ENCODE measurements around the gene EAF1.

The EAF1 gene

DNA sequence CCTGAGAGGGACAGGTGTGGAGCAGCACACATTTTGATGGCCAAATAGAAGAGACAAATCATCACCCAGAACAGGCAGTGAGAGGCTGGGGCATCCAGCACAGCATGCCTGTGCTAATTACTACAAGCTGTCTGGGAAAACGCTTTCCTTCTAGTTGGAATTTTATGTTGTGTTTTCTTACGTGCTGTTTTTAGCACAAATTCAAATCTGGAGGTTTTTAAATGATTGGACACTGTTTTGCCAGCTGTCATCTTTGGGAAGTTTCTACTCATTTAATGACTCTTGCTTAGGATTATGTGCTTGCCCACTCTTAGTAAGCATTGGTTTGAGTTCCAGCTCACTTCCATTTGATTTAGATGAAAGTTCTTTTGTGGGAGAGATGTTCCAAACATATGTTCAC lies 43.5 kb downstream of the EAF1 start:
- no peak for TF ChIP-seq CTCF (IDR thresholded peaks at IDR 0.05; ENCODE audit: low read depth, low read length, missing control alignments)

DNA sequence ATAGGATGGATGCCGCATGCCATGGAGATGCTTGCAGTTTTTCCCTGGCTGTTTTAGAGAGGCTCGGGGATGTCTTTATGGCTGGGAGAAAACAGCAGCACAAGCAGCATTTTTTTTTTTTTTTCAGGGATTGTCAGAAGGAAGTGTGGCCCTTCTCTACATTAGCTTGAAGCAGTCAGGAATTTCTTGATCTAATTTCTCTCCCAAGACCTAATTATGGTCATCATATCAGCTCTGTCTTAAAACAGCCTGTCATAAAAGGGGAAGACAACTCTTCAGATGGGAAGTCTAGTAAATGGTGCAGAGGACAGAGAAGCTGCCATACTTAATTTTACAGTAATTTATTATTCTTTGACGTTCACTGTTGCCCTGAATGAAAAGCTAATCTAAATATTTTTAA lies 44.5 kb downstream of the EAF1 start:
- TF ChIP-seq CTCF (IDR thresholded peaks at IDR 0.05; ENCODE audit: low read depth, low read length, missing control alignments): no peak
- no peak for DNase-seq (ENCODE audit: low read depth)

More for the DNA sequence above, 43.5 kb downstream of the EAF1 start:
- no peak overlapping the region for H3K4me3 ChIP-seq (ENCODE audit: low read depth, low read length)
- no peak for DNase-seq (ENCODE audit: low read depth)

GRCh38 chr3:15475161-15475560 lies 47.8 kb downstream of the EAF1 start:
- H3K4me3 ChIP-seq (ENCODE audit: low read depth, low read length): no peak overlapping the region
- no peak for TF ChIP-seq CTCF (IDR thresholded peaks at IDR 0.05; ENCODE audit: low read depth, low read length, missing control alignments)
- DNase-seq (ENCODE audit: low read depth): no peak

More for the DNA sequence above, 44.5 kb downstream of the EAF1 start:
- no peak overlapping the region for H3K4me3 ChIP-seq (ENCODE audit: low read depth, low read length)

DNA sequence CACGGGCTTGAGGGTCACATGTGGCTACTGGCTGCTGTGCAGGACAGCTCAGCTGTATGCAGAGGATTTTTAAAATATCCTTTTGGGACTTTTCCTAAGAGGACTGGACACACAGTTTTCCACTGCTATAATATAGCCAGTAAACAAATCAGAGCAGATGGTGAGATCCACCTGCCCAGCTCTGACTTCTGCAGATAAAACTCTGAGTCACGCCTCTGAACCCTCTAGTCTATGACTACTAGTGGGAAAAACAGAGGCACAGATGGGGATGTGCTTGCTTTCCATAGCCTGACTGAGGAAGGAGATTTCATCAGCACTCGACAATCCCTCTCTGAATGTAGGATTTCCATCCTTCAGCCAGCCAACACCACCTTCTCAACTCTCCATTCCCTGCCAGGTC lies 49.0 kb downstream of the EAF1 start:
- DNase-seq (ENCODE audit: low read depth): no peak
- no peak overlapping the region for H3K4me3 ChIP-seq (ENCODE audit: low read depth, low read length)
- TF ChIP-seq CTCF (IDR thresholded peaks at IDR 0.05; ENCODE audit: low read depth, low read length, missing control alignments): no peak

DNA sequence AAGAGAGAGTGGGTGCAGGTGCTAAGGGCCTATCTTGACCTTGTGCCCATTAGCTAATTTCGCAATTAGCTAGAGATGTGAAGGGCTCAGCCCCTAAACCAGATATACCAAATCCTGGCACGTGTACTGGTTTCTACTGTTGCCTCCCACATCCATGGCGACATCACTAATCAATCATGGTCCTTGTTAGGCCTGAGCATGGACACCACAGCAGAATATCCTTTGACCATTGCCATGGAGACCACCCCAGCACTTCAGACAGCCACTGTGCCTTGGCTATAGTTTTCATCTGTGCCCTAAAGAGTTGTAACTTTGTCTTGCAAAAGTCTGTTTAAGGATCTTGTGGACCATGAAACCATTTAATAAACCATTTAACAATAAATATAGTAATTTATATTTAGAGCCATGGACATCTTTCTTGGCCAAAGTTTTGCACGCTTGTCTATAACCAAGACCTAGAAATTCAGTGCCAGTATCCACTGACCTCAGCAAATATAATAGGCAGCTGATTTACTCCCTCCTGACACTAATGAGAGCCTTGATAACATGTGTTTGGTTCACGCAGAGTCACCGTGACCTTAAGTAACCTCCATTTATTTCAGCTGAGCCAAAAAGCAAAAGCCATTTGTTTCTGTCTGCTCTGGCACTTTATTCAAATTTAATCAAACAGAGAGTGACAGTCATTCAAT lies 50.7 kb downstream of the EAF1 start:
- no peak for TF ChIP-seq CTCF (IDR thresholded peaks at IDR 0.05; ENCODE audit: low read depth, low read length, missing control alignments)
- DNase-seq (ENCODE audit: low read depth): no peak
- H3K4me3 ChIP-seq (ENCODE audit: low read depth, low read length): no peak overlapping the region

DNA sequence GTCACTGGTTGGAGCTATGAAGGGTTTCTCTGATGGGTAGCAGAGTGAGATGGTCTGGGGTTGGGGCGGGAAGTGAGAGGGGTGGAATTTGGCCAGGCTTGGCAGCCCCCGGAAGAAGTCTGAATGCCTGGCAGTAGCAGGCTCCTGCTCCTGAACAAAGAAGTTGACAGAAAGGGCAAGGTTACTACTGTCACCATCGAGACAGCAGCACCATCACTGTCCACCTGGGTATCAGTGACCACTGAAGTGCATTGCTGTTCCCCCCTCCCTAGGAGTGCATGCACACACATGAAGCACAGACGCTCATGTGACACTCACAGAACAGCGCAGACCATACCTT lies 51.2 kb downstream of the EAF1 start:
- H3K4me3 ChIP-seq (ENCODE audit: low read depth, low read length): no peak overlapping the region
- no peak for TF ChIP-seq CTCF (IDR thresholded peaks at IDR 0.05; ENCODE audit: low read depth, low read length, missing control alignments)
- no peak for DNase-seq (ENCODE audit: low read depth)
